T-helper 2 cell (primary cell): ENCODE measurements around the gene RAB7B.

Experiments used
- DNase-seq, 5 experiments: peaks; one replicate each; pipeline versions ENCODE4 v3.0.0 to v3.0.0-alpha.2; 2012 to 2022

Gene RAB7B

DNA sequence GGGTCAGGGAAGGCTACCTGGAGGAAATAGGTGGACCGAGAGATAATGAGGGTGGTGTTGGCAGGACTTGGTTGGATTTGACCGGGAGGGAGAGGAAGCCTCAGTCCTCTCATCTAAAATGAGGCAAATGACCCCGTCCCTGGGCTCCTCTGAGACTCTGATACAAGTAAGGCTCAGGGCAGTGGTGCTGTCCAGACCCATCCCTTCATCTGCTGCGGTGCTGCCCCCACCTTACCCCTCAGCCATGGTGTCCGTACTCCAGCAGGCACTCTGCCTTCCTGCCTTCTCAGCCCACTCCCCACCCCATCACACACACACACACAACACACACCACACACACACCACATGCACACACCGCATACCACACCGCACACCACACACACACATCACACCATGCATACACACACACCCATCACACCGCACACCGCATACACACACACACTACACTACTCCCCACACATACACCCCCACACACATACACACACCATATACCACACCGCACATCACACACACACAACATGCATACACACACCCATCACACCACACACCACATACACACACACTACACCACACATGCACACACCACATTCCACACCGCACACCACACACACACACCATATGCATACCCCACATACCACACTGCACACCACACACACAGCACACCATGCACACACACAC, 30.6 kb downstream of the RAB7B start:
- peak in 1 of 5 experiments; percentile 30 for DNase-seq

GRCh38 chr1:205972081-205972480, 31.1 kb downstream of the RAB7B start:
- DNase-seq: peak in 1 of 5 experiments; percentile 22

DNA sequence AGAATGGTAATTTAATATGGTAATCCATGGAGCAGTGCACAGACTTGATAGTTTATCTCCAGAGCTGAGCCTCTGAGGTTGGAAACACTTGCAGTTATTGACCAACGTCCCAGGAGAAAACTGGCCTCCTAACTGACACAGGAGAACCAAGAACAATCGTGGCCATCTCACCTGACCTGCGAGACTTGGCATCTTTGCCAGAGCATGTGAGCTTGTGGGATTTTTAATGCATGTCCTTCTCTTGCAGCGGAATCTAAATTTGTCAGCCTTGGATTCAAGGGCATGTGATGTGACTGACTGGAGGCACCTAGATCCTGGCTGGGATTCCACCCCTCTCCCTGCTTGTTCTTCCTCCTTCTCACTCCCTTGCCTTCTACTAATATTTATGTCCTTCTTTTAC, 32.1 kb downstream of the RAB7B start:
- no peak for DNase-seq

DNA sequence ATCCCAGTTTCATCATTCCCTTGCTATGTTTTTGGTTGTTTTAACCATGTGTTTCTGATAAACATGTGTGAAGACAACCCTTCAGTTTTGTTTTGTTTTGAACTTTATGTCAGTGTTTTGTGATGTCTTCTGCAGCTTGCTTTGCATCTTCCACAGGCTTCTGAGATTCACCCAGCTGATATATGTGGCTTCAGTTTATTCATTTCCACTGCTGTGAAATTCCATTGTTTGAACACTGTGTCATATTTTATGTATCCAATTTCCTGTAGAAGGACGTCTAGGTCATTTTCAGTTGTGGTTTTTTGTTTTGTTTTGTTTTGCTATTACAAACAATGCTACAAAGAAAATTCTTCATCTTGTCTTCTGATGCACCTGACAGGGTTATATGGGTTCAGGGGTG, 32.7 kb downstream of the RAB7B start:
- peak in 1 of 5 experiments; percentile 56 for DNase-seq

DNA sequence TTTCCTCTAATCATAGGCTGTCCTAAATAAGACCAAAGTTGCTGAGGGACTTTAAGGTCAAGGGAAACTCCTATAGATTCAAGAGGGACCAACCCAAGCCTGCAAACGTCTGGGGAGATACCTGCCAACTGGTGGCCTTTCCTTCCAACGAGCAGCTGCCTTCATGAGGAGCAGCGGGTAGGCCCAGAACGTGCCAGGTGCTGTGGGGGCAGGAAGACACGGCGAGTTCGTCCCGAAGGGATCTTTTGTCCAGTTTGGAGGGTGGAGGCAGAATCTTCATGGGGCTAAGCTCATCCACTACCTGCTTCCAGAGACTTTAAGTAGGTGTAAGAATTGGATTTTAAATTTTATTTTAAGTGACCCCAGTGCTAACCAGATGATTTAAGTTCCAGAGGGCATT, 34.0 kb downstream of the RAB7B start:
- no peak for DNase-seq

GRCh38 chr1:205967554-205968335, 35.5 kb downstream of the RAB7B start:
- DNase-seq: no peak

DNA sequence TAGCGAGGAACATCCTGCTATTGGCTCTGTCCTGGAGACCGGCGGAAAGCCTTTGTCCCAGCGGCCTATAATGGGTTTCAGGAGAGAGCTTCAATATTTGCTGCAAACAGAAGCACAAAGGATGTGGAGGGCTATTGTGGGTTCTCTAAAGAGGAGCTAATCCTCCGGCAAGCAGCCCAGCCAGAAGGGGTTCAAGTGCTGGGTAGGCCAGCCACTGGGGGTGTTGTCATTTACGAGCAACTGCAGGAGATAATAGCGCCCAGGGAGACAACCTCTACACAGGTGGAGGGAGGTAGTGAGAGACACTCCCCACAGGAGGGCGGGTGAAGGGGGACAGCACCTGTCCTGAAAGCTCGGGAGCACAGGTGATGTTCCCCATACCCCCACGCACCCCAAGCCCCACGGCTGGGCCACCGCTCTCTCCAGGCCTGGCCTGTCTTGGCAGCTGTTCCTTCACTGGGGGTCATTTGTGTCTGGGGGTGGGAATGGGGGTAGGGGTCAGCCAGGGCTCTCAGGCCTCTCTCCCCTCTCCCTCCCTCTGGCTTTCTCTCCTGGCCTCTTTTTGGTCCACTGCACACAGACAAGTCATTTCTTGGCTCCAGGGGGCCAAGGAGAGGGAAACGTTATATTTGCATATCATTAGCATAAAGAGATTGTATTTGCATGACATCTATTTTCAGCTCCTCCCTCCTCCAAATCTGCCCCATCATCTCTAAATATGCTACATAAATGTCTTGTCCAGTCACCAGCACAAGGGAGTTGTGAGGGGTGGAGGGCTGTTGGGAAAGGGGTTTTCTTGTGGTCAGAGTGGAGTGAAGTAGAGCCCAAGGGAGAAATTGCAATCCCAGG, 37.9 kb downstream of the RAB7B start:
- DNase-seq: no peak

DNA sequence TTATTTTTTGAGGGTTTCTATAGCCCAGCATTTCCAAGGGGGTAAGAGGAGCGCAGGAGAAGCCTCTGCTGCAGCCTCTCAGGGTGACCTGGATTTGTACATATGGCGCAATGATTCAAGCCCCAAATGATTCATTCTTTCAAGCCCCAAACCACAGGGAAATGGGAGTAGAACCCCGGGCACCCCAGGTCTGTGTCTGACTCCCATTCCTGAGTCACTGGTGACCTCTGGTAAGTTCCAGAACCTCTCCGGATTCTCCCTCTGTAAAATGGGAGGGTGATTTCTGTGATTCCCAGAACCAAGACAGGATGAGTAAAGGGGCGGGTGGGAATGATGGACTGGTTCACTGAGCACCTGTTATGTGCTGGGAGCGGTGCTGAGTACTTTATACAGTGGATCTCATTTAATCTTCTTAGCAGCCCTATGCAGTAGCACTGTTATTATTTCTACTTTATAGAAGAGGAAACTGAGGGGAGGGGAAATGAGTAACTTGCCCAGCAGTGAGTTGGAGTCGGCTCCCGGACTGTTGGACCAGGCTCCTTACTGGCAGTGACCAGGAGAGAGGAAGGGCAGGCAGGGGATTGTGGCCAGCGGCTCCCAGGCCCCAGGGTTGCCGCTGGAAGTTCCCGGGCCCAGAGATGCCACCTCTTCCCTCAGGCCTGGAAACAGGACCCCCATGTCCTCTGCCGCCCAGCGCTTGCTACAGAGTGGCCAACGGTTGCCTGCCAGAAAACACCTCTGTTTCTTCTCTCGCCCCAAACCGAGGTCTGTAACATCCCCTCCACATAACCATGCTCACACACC, 39.6 kb downstream of the RAB7B start:
- no peak for DNase-seq

DNA sequence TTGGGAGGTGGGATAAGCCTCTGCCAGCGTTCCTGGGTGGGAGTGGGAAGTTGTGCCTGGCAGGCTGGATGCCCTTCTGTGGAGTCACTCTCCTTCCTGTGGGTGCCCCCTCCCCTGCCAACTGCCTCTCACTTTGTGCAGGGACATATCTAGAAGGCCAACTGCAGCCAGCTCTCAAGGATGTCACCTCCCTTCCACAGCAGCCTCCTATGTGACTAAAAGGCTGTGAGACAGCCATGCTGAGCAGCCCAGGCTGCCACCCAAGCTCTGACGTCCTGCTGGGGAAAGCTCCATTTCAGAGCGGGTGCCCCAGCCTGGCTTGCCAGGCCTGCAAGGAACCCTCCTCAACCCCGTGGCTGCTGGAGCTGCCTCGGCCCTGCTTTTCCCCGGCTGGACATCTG, 40.4 kb downstream of the RAB7B start:
- DNase-seq: no peak

DNA sequence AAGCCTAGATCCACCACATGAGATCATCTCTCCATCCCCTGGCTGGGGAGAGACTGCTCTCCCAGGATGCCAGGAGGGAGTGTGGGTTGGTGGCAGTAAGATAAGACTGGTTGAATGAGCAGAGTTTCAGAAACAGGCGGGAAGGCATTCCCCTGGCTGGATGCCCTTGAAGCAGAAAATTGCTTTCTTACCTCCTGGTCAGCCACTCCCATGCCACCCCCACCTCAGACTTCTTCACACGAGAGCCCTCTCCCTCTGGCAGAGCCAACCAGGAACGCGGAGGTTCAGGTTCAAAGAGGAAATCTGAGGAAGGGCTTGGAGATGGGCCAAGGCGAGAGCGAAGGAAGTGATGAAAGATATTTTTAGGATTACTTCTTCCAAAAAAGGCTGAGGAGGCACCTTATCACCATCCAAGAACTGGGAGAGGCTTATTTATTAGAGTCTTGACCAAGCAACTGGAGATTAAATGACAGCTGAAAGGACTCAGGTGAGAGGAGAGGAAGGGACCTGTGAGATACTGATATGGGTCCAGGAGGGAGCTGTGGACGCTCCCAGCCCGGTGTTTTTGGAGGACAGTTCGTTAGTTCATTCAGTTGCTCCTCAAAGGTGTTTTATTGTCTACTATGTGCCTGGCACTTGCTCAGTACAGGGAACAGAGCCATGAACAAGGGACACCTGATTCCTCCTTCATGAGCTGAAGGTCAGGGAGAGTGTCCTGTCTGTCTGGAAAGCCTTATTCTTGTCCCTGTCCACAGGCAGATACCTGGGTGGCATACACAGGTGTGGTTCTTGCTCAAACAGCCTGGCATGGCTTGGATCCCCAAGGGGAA, 41.0 kb downstream of the RAB7B start:
- no peak for DNase-seq

GRCh38 chr1:205961405-205961804, 41.8 kb downstream of the RAB7B start:
- peak in 1 of 5 experiments; percentile 55 for DNase-seq

DNA sequence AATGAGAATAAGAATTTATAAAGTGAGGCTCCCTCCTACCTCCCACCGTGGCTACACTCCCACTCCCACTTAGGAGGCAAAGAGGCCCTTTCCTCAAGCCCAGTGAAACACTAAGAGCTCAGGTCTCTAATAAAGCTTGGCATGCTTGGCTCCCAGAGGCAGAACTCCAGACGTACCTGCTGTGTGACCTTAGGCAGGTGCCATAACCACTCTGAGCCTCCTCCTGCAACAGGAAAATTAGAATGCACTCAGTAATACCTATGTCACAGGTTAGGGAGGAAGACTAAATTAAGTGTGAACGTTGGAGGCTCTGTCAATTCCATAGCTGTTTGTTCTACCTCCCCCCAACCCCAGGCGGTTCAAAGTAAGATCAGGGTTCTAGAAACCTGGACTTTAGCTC, 43.4 kb downstream of the RAB7B start:
- DNase-seq: no peak

DNA sequence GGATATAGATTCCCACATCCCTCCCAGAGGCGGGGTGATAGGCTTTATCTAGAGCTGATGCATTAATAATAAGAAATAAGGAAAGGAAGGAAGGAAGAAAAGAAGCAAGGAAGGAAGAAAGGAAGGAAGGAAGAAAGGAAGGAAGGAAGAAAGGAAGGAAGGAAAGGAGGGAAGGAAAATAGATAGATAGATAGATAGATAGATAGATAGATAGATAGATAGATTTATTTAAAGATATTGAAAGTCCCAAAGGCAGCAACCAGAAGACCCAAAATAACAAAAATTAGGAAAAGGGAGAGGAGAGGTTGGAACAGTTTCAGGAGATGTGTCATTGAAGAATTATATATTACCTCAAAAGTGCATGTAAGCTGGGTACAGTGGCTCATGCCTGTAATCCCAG, 47.7 kb downstream of the RAB7B start:
- DNase-seq: no peak

GRCh38 chr1:205954819-205955404, 48.3 kb downstream of the RAB7B start:
- no peak for DNase-seq

- DNase-seq: no peak
Measured at GRCh38 chr1:205951746-205952145, 51.4 kb downstream of the RAB7B start.

DNA sequence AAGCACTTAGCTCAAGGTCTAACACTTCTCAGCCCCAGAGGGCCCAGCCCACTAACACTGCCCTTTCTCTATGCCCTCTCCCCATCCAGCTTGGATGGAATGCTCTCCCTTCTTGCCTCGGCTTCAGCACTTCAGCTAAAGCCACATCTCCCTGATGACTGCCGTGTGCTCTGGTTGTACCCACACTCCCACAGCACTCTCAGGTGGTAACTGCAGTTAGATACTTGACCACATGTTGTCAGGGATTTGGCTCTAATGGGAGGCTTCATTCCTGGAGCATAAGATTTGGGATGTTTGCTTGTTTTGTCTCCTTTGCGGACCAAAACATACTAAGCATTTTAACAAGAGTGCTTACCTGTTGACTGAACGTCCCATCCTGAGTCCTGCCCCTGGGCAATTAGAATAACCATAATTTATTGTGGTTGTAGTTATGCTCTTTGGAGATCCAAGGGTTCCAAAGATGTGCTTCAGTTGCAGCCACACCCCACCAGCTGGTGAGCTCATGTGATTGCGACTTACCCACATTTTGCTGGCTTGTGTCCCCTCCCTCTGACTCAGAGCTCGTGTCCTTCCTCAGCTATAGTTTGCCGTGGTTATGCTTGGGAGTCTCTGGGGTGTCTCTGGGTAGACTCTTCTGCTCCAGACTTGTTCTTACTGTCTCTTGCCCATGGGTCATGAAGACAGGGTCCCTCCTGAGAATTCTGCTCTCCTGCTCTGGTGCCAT, 52.2 kb downstream of the RAB7B start:
- no peak for DNase-seq

DNA sequence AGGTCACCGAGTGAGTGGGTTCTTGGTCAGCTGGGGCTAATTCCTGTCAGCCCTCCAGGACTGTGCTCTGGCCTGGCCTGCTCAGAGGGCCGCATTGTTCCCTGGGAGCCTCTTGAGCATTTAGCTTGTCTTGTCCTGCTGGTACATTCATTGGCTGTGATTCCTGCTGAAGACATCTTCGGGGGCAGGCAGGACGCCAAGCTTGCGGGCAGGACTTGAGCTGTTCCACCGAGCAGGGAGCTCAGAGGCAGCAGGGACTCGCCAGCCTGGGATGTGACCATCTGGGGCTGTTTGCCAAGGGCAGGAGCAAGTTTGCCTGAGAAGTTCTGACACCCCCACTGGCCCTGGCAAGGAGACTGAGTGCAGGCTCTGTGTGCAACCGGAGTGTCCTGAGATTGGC, 52.9 kb downstream of the RAB7B start:
- no peak for DNase-seq

GRCh38 chr1:205949753-205950152, 53.4 kb downstream of the RAB7B start:
- DNase-seq: no peak

DNA sequence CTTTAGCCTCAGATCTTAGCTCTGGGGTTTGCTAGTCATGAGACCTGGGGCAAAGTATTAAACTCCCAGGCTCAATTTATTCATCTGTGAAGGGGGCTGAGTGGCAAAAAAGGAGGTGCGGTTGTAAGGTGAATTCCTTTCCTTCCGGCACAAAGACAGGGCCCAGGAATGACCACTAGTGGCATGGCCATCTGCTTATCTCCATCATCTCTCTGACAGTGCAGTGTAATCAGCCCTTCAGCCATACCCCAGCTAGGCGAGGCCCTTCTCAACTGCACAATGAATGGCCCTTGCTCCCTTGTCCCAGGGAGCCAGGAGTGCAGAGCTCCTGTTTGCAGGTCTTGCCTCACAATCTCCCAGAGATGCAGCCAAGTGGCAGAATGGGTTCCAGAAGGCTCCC, 54.3 kb downstream of the RAB7B start:
- no peak for DNase-seq

DNA sequence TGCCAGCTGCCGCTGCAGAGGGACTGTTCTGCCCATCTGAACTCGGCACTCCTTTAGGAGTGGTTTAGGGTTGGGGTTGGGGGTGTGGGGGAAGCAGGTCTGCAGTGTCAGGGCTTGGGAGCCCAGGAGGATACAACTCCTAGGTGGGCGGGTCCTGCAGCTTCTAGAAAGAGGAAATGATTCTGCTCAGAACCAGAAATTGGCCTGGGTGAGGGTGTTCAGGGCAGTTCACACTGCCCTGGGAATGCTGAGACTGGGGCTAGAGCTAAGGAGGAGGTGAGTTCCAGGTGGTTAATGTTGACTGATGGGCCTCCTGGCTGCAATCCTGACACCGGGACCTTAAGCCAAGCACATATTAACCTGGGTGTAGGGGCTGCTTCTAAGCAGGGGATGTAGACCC, 55.2 kb downstream of the RAB7B start:
- DNase-seq: no peak

- no peak for DNase-seq
Measured at GRCh38 chr1:205947024-205947423, 56.2 kb downstream of the RAB7B start.
